Type B pancreatic cell (in vitro differentiated cells): Measurements from ENCODE around the gene TEX48. TPM values are rescaled to one million over a fixed set of nuclear protein-coding genes. Genes with fewer than 3 reads are reported as not detected.

Experiments
- DNase-seq: peaks from one replicate; pipeline ENCODE4 v3.0.0; 2021; ENCODE audit warnings: mixed read lengths; ENCODE audit not compliant: unreplicated experiment; ENCODE audit errors: extremely low spot score
- H3K27ac Mint-ChIP-seq: 2 replicates; pipeline ENCODE4 v1.8.0; 2021; ENCODE audit warnings: mild to moderate bottlenecking, mixed read lengths
- H3K27me3 Mint-ChIP-seq: 2 replicates; pipeline ENCODE4 v1.8.0; 2021; ENCODE audit warnings: mixed read lengths
- H3K36me3 Mint-ChIP-seq: 2 replicates; pipeline ENCODE4 v1.8.0; 2021; ENCODE audit warnings: mixed read lengths
- H3K4me1 Mint-ChIP-seq: one replicate; pipeline ENCODE4 v1.8.0; 2021; ENCODE audit warnings: mixed read lengths; ENCODE audit not compliant: unreplicated experiment
- H3K4me3 Mint-ChIP-seq: 2 replicates; pipeline ENCODE4 v1.8.0; 2021; ENCODE audit warnings: mild to moderate bottlenecking, mixed read lengths
- H3K9me3 Mint-ChIP-seq: 2 replicates; pipeline ENCODE4 v1.8.0; 2021; ENCODE audit warnings: mixed read lengths
- total RNA-seq: library from RNA; stranded (reverse); gene quantifications from 2 replicates; pipeline ENCODE4 v1.2.1, GENCODE V29; 2021; ENCODE audit warnings: low replicate concordance
- TF ChIP-seq, protein P1 (sequence below): fragments of 200-600 bp; sonication (generic); conservative IDR thresholded peaks from 2 replicates; pipeline ENCODE4 v1.5.0; 2021; ENCODE audit warnings: antibody characterized with exemption, mild to moderate bottlenecking

The TEX48 gene
- total RNA-seq, 1 donor from 2014 or later: not detected

DNA sequence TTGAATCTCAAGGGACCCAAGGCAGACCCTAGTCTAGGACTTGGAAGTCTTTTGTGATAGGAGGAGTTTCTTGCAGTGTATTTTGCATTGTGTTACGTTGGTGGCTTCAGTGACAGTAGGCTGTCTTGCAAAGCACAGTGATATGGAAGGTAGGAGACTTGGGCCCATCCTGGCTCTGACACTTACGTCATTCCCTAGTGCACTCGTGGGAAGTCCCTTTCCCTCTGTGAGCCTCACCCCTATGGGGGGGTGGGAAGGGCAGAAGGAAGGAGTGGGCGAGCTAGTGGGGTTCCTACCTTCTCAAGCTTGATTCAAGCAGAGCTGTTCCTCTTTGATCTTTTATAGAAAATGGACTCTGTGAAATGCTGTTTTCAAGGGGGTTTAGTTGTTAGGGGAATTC, 15.1 kb downstream of the TEX48 start:
- Mint-ChIP-seq H3K4me3 (no peak overlapping the region), H3K4me1 (no peaks in the 10 kb centered on the region), H3K36me3 (no peaks in the 10 kb centered on the region), H3K9me3 (no peaks in the 10 kb centered on the region), H3K27me3 (peaks cover 11% of the 10 kb centered on the region), H3K27ac (no peak overlapping the region)
- TF ChIP-seq, protein P1, sequence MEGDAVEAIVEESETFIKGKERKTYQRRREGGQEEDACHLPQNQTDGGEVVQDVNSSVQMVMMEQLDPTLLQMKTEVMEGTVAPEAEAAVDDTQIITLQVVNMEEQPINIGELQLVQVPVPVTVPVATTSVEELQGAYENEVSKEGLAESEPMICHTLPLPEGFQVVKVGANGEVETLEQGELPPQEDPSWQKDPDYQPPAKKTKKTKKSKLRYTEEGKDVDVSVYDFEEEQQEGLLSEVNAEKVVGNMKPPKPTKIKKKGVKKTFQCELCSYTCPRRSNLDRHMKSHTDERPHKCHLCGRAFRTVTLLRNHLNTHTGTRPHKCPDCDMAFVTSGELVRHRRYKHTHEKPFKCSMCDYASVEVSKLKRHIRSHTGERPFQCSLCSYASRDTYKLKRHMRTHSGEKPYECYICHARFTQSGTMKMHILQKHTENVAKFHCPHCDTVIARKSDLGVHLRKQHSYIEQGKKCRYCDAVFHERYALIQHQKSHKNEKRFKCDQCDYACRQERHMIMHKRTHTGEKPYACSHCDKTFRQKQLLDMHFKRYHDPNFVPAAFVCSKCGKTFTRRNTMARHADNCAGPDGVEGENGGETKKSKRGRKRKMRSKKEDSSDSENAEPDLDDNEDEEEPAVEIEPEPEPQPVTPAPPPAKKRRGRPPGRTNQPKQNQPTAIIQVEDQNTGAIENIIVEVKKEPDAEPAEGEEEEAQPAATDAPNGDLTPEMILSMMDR: no peak
- no peak for DNase-seq

- Mint-ChIP-seq H3K36me3 (no peaks in the 10 kb centered on the region), H3K4me1 (no peaks in the 10 kb centered on the region), H3K9me3 (no peaks in the 10 kb centered on the region), H3K4me3 (no peak overlapping the region), H3K27me3 (peaks cover 8% of the 10 kb centered on the region), H3K27ac (no peak overlapping the region)
- no peak for DNase-seq
- TF ChIP-seq, protein P1: no peak
Measured at GRCh38 chr9:114666401-114666800, 15.6 kb downstream of the TEX48 start.

DNA sequence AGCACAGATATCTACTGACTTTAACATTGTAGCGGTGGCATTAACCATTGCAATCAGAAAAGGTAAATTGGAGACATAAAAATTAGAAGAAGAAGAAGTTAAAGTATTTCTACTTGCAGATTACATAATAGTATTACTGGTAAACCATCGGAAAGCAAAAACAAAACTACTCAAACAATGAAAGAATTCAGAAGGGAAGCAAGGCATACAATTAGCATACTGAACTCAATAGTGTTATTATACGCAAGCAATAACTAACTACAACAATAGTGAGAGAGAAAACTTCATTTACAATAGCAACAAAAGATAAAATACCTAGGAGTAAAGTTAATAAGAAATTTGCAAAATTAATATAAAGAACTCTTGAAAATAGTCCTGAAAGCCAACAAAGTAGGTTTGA, 17.8 kb downstream of the TEX48 start:
- no peaks in the 10 kb centered on the region for H3K9me3 Mint-ChIP-seq
- TF ChIP-seq, protein P1: no peak
- H3K27me3 Mint-ChIP-seq: peaks cover 18% of the 10 kb centered on the region
- H3K4me3 Mint-ChIP-seq: no peak overlapping the region
- no peaks in the 10 kb centered on the region for H3K4me1 Mint-ChIP-seq
- DNase-seq: no peak
- no peaks in the 10 kb centered on the region for H3K36me3 Mint-ChIP-seq
- no peak overlapping the region for H3K27ac Mint-ChIP-seq

- H3K4me1 Mint-ChIP-seq: no peaks in the 10 kb centered on the region
- H3K4me3 Mint-ChIP-seq: no peak overlapping the region
- H3K9me3 Mint-ChIP-seq: no peaks in the 10 kb centered on the region
- no peak overlapping the region for H3K27ac Mint-ChIP-seq
- H3K36me3 Mint-ChIP-seq: no peaks in the 10 kb centered on the region
- peaks cover 18% of the 10 kb centered on the region for H3K27me3 Mint-ChIP-seq
- TF ChIP-seq, protein P1: peak; percentile 80
- DNase-seq: no peak
Measured at GRCh38 chr9:114662081-114662989, 19.7 kb downstream of the TEX48 start.

- no peaks in the 10 kb centered on the region for H3K36me3 Mint-ChIP-seq
- TF ChIP-seq, protein P1: no peak
- no peak within 1 kb of the TSS for H3K4me3 Mint-ChIP-seq
- peaks cover 14% of the 10 kb centered on the region for H3K27me3 Mint-ChIP-seq
- H3K9me3 Mint-ChIP-seq: no peaks in the 10 kb centered on the region
- peak; percentile 42 for DNase-seq
- H3K4me1 Mint-ChIP-seq: peaks cover 5% of the 10 kb centered on the region
- H3K27ac Mint-ChIP-seq: no peak within 1 kb of the TSS
Measured at GRCh38 chr9:114657705-114658104, 24.3 kb downstream of the TEX48 start, which contains the start of gene TEX53. Gene TEX53, minus strand, starts transcription at chr9:114657805. Its CDS starts 31 bp downstream, at chr9:114657774.
